A549 (cell line): ENCODE measurements around the gene TRIO.

Source experiments
- BHLHE40 ChIP-seq: IDR thresholded peaks from 2 replicates; pipeline ENCODE4 v1.6.1; 2012; ENCODE audit warnings: low read depth, low read length, inconsistent platforms
- CBX2 ChIP-seq: fragments of 200-600 bp; sonication (generic); IDR thresholded peaks from 2 replicates; pipeline ENCODE4 v1.6.1; 2016; ENCODE audit warnings: low read depth, mild to moderate bottlenecking, borderline replicate concordance
- CEBPB ChIP-seq, 2 experiments: fragments of >200 bp in 1 of 2; sonication (Bioruptor Twin) in 1 of 2; formaldehyde crosslinking in 1 of 2; IDR thresholded peaks; 2 replicates each; pipeline ENCODE4 v1.6.1; 2012 to 2016
- EP300 ChIP-seq, 2 experiments: fragments of >200 bp; sonication (Bioruptor Twin); formaldehyde crosslinking; IDR thresholded peaks; 2 replicates in 1 of 2; 3 replicates in 1 of 2; pipeline ENCODE4 v1.6.1; 2016 to 2017
- JUN ChIP-seq, 2 experiments: fragments of >200 bp; sonication (Bioruptor Twin); formaldehyde crosslinking; IDR thresholded peaks; 2 replicates in 1 of 2; 3 replicates in 1 of 2; pipeline ENCODE4 v1.6.1; 2016 to 2017
- MAZ ChIP-seq: fragments of 150-350 bp; IDR thresholded peaks from 2 replicates; pipeline ENCODE4 v1.6.1; 2014; ENCODE audit warnings: antibody characterized with exemption, low read depth, low read length, borderline replicate concordance
- POLR2A ChIP-seq: IDR thresholded peaks from 2 replicates; pipeline ENCODE4 v1.6.1; 2012; ENCODE audit warnings: mild to moderate bottlenecking, low read length
- SREBF2 ChIP-seq: fragments of 450-650 bp; IDR thresholded peaks from 2 replicates; pipeline ENCODE4 v1.6.1; 2014; ENCODE audit warnings: mild to moderate bottlenecking, moderate library complexity
- TF ChIP-seq, protein P1 (sequence below): fragments of >200 bp; sonication (Bioruptor Twin); formaldehyde crosslinking; IDR thresholded peaks from 3 replicates; pipeline ENCODE4 v1.5.1; 2016
- TF ChIP-seq, protein P2 (sequence below): fragments of 250-450 bp; sonication (Bioruptor Pico); IDR thresholded peaks from 2 replicates; pipeline ENCODE4 v1.5.0; 2021; ENCODE audit warnings: mild to moderate bottlenecking, moderate library complexity, borderline replicate concordance
- TF ChIP-seq, protein P3 (sequence below): IDR thresholded peaks from 2 replicates; pipeline ENCODE4 v1.6.1; 2012

DNA sequence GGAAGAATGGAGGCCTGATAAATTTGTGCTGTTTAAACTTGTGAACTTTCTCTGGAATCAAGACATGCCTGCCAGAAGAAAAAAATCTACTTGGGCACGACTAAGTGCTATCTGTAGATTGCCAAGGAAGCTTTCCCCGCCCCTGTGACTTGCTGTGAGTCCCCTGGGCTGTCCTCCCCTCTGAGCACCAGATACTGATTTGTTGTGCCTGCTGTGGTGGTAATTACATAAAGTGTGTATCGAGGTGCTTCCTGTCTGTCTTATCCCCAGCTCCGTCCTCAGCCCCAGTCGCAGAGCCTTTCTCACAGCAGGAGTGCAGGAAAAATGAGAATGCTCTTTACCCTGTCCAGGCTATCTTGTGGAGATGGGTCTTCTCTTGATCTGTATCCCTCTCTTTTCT, 53.9 kb downstream of the TRIO start:
- TF ChIP-seq CBX2 (no peak), SREBF2 (no peak), JUN (IDR thresholded peaks at IDR 0.05) (no peak), CEBPB (IDR thresholded peaks at IDR 0.05) (no peak), POLR2A (no peak), EP300 (IDR thresholded peaks at IDR 0.05) (no peak), MAZ (no peak), BHLHE40 (no peak)
- TF ChIP-seq, protein P1, sequence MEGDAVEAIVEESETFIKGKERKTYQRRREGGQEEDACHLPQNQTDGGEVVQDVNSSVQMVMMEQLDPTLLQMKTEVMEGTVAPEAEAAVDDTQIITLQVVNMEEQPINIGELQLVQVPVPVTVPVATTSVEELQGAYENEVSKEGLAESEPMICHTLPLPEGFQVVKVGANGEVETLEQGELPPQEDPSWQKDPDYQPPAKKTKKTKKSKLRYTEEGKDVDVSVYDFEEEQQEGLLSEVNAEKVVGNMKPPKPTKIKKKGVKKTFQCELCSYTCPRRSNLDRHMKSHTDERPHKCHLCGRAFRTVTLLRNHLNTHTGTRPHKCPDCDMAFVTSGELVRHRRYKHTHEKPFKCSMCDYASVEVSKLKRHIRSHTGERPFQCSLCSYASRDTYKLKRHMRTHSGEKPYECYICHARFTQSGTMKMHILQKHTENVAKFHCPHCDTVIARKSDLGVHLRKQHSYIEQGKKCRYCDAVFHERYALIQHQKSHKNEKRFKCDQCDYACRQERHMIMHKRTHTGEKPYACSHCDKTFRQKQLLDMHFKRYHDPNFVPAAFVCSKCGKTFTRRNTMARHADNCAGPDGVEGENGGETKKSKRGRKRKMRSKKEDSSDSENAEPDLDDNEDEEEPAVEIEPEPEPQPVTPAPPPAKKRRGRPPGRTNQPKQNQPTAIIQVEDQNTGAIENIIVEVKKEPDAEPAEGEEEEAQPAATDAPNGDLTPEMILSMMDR: no peak
- TF ChIP-seq, protein P2, sequence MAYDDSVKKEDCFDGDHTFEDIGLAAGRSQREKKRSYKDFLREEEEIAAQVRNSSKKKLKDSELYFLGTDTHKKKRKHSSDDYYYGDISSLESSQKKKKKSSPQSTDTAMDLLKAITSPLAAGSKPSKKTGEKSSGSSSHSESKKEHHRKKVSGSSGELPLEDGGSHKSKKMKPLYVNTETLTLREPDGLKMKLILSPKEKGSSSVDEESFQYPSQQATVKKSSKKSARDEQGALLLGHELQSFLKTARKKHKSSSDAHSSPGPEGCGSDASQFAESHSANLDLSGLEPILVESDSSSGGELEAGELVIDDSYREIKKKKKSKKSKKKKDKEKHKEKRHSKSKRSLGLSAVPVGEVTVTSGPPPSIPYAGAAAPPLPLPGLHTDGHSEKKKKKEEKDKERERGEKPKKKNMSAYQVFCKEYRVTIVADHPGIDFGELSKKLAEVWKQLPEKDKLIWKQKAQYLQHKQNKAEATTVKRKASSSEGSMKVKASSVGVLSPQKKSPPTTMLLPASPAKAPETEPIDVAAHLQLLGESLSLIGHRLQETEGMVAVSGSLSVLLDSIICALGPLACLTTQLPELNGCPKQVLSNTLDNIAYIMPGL (CRISPR knock-in tag): no peak
- TF ChIP-seq, protein P3, sequence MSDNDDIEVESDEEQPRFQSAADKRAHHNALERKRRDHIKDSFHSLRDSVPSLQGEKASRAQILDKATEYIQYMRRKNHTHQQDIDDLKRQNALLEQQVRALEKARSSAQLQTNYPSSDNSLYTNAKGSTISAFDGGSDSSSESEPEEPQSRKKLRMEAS: no peak
